ENCODE data around the gene PTPN14.
A peak's percentile ranks its signal among the peaks of the same experiment; 100 is the strongest.

PTPN14 gene

GRCh38 chr1:214568328-214568727, 16.9 kb upstream of the PTPN14 start:
- DNase-seq (ENCODE audit: low spot score) = no peak

DNA sequence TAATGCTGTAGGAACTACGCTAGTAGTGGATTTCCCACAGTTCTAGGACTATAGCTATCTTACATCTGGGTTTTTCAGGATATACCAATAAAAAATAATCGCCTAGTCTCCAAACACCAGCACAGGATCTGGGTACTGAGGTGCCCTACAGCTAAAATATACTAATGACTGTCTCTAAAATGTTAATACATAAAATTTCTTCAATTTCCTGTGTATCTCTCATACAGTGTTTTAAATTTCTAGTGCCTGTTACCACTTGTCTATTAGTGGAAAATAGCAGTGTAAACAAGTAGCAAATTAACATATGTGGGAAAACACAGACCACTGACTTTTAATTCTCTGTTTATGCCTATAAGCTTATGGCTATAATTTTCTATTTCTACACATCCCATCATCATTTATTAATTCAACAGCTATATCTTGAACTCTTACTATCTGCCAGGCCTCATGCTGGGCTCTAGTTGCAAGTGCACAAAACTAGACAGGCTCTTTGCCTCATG, 16.1 kb upstream of the PTPN14 start:
- DNase-seq (ENCODE audit: low spot score) = no peak

GRCh38 chr1:214566158-214567104, 15.0 kb upstream of the PTPN14 start:
- no peak for DNase-seq (ENCODE audit: low spot score)

GRCh38 chr1:214565310-214565709, 13.9 kb upstream of the PTPN14 start:
- no peak for DNase-seq (ENCODE audit: low spot score)

GRCh38 chr1:214563881-214564280, 12.5 kb upstream of the PTPN14 start:
- DNase-seq (ENCODE audit: low spot score) = no peak

GRCh38 chr1:214557952-214558735, 6.7 kb upstream of the PTPN14 start:
- DNase-seq (ENCODE audit: low spot score) = no peak

- DNase-seq (ENCODE audit: low spot score) = no peak
Observed at GRCh38 chr1:214553142-214553710, 1.8 kb upstream of the PTPN14 start.

- peak; percentile 53 for DNase-seq (ENCODE audit: low spot score)
Observed at GRCh38 chr1:214552174-214552608, 789 bp upstream of the PTPN14 start.

GRCh38 chr1:214550857-214551435, 456 bp downstream of the PTPN14 start:
- peak; percentile 42 for DNase-seq (ENCODE audit: low spot score)

GRCh38 chr1:214550013-214550856, 1.2 kb downstream of the PTPN14 start:
- DNase-seq (ENCODE audit: low spot score) = no peak

- no peak for DNase-seq (ENCODE audit: low spot score)
Observed at GRCh38 chr1:214549604-214550003, 1.8 kb downstream of the PTPN14 start.

GRCh38 chr1:214548988-214549387, 2.4 kb downstream of the PTPN14 start:
- no peak for DNase-seq (ENCODE audit: low spot score)

DNA sequence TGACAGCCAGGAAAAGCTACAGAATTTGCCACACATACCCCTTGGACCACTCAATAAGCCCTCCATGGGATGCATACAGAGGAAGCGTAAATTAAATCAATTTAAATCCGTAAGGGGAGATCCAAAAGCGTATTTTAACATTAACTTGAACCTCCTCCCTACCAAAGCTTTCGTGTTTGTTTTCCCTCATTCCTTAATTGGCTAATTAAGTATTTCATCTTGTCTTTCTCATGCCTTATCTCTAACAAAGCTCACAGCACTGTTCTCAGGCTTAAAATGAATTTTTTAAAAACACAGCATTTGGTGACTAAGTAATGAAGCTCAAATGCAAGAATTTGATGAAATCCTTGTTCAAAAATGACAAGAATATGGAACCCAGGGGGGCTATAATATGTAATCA, 3.1 kb downstream of the PTPN14 start:
- no peak for DNase-seq (ENCODE audit: low spot score)

DNA sequence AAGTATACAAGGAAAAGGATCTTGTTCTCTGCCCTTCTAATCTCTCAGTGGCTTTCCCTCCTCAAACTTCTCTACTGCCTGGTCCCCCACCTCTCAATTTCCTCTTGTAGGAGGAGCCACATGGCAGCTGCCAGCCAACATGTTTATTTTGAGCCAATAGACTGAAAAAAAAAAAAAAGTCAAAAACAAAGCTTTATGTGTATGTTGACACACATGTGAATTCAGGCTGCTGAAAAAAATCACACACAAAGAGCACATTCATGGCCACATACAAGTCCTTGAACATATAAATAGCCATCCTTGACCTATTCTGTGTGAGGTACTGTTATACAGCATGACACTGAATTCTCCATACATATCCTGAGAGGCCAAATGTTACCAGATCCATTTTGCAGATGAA, 3.7 kb downstream of the PTPN14 start:
- no peak for DNase-seq (ENCODE audit: low spot score)

GRCh38 chr1:214546886-214547641, 4.3 kb downstream of the PTPN14 start:
- no peak for DNase-seq (ENCODE audit: low spot score)

DNA sequence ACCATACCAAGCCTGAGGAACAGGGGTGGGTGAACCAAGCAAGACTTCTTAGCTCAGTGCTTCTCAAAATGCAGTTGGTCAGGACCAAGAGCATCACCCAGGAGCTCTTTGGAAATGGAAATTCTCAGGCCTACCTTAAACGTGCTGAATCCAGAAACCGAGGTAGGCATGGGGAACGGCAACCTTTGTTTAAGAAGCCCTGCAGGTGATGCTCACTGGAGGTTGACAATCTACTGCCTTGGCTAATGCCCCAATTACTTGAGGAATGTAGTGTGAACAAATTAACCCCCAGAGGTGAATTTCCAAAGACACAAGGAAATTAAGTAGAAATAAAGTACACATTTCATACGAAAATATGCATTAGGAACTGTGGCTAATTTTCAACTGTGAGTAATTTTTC, 5.3 kb downstream of the PTPN14 start:
- DNase-seq (ENCODE audit: low spot score) = no peak

DNA sequence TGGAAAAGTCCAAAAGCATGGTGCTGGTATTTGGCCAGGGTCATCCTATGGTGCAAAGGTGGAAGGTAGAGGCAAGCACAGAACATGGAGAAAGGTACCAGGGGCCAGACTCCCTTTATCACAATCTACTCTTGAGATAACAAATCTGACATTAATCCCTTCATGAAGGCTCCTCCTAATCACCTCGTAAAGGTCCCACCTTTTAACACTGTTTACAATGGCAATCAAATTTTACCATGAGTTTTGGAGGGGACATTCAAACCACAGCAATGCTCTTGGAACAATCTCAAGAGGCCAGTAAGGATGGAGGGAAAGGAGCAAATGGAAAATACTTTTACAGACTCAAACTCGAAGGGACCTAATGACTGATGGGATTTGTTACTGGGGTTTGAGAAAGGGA, 6.1 kb downstream of the PTPN14 start:
- no peak for DNase-seq (ENCODE audit: low spot score)

- no peak for DNase-seq (ENCODE audit: low spot score)
Observed at GRCh38 chr1:214544791-214545190, 6.6 kb downstream of the PTPN14 start.

DNA sequence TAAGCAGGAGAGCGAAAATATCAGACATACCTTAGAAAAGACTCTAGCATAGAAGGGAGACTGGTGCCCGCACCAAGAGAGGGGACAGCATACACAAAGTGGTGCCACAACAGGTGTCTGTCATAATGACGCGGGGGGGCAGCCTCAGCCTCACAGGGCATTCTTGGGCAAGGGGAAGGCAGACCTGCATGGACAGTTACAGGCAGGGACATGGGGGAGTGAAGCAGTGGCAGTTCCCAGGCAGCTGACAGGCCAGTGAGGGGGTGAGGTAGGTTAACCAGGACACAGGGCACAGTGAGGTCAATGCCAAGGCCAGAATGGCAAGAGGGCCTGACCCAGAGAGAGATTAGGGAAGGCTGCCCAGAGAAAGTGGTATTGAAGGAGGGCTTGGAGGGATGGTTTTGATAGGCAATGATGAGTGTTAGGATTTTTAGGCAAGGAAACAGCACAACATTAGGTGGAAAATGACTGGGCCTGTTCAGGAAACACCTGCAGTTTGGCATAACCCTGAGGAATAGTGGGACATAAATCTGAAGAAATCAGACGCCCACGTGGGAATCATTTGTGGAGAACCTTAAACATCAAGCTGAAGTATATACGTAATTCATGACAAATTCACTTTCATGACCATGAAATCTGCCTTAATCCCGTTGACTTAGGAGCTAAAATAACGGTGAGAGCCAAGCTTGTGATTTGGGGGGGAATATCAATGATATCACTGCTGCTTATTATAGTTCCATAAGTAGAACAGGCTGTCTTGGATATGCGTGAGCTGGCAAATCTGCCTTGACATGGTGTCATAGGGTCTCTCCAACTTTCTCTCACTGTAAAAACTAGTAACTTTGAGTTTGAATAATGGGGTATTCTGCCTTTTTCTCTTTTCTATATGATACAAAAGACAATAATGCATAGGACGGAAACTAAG, 8.9 kb downstream of the PTPN14 start:
- no peak for DNase-seq (ENCODE audit: low spot score)
